K562 (cell line): Measurements from ENCODE around the gene TNNT1. TPM values are rescaled to one million over a fixed set of nuclear protein-coding genes. Genes with fewer than 3 reads are reported as not detected.

Source experiments
- ADNP ChIP-seq: fragments of 200-800 bp; sonication (Bioruptor generic); IDR thresholded peaks from 2 replicates; pipeline ENCODE4 v1.6.1; 2016; ENCODE audit warnings: missing genetic modification characterization, missing compliant biosample characterization
- ARID1B ChIP-seq: fragments of 450-650 bp; IDR thresholded peaks from 2 replicates; pipeline ENCODE4 v1.6.1; 2016; ENCODE audit warnings: antibody characterized with exemption, mild to moderate bottlenecking, inconsistent platforms
- CUX1 ChIP-seq: fragments of 200-800 bp; sonication (Bioruptor generic); IDR thresholded peaks from 2 replicates; pipeline ENCODE4 v1.6.1; 2016; ENCODE audit warnings: missing genetic modification characterization, missing compliant biosample characterization
- ESRRB ChIP-seq: fragments of 250-450 bp; sonication (Bioruptor Pico); IDR thresholded peaks from 2 replicates; pipeline ENCODE4 v1.5.0; 2020; ENCODE audit warnings: mild to moderate bottlenecking, moderate library complexity, borderline replicate concordance
- ETV6 ChIP-seq, 3 experiments: fragments of 150-350 bp in 1 of 3; sonication (generic) in 1 of 3; formaldehyde crosslinking in 1 of 3; IDR thresholded peaks; 2 replicates each; pipeline versions ENCODE4 v1.6.1 to v1.8.0; 2014 to 2022; ENCODE audit warnings: borderline replicate concordance in 2 of 3, low read depth in 2 of 3, antibody characterized with exemption in 1 of 3, low read length in 1 of 3, mild to moderate bottlenecking in 1 of 3, missing genetic modification reagents in 1 of 3
- FOXO4 ChIP-seq: fragments of 450-650 bp; formaldehyde crosslinking; IDR thresholded peaks from 2 replicates; pipeline ENCODE4 v1.4.0; 2020; ENCODE audit warnings: mild to moderate bottlenecking, moderate library complexity
- HNRNPUL1 ChIP-seq: fragments of 200-400 bp; formaldehyde crosslinking; IDR thresholded peaks from 2 replicates; pipeline ENCODE4 v1.6.1; 2017; ENCODE audit warnings: low read length
- JUN ChIP-seq, 2 experiments: sonication (generic) in 1 of 2; formaldehyde crosslinking in 1 of 2; IDR thresholded peaks; 2 replicates each; pipeline versions ENCODE4 v1.6.1 to v1.8.0; 2012 to 2022; ENCODE audit warnings: borderline replicate concordance in 2 of 2, mild to moderate bottlenecking in 2 of 2, improper control_type of control experiment in 1 of 2, low read depth in 1 of 2, low read length in 1 of 2, missing genetic modification reagents in 1 of 2
- LCOR ChIP-seq: sonication (generic); formaldehyde crosslinking; IDR thresholded peaks from 2 replicates; pipeline ENCODE4 v1.8.0; 2022; ENCODE audit warnings: mild to moderate bottlenecking, missing genetic modification reagents
- MTA1 ChIP-seq: fragments of 450-650 bp; IDR thresholded peaks from 2 replicates; pipeline ENCODE4 v1.6.1; 2017; ENCODE audit warnings: borderline replicate concordance
- MXI1 ChIP-seq: IDR thresholded peaks from 2 replicates; pipeline ENCODE4 v1.6.1; 2011; ENCODE audit warnings: low read depth, mild to moderate bottlenecking, improper control_type of control experiment, low read length
- PHF20 ChIP-seq: fragments of 450-650 bp; IDR thresholded peaks from 2 replicates; pipeline ENCODE4 v1.6.1; 2018; ENCODE audit not compliant: partially characterized antibody
- RBFOX2 ChIP-seq: fragments of 200-400 bp; formaldehyde crosslinking; IDR thresholded peaks from 2 replicates; pipeline ENCODE4 v1.6.1; 2017; ENCODE audit warnings: low read depth, mild to moderate bottlenecking, low read length, moderate library complexity
- RHOXF2B ChIP-seq: fragments of 250-450 bp; sonication (Bioruptor Pico); conservative IDR thresholded peaks from 2 replicates; pipeline ENCODE4 v1.5.1; 2021
- SMARCC2 ChIP-seq: fragments of 450-650 bp; IDR thresholded peaks from 2 replicates; pipeline ENCODE4 v1.6.1; 2017; ENCODE audit warnings: antibody characterized with exemption, moderate library complexity, mild to moderate bottlenecking, low read depth
- SUPT5H ChIP-seq: fragments of 450-650 bp; IDR thresholded peaks from 2 replicates; pipeline ENCODE4 v1.6.1; 2016
- TCFL5 ChIP-seq: fragments of 250-450 bp; sonication (Bioruptor Pico); conservative IDR thresholded peaks from 2 replicates; pipeline ENCODE4 v1.6.1; 2021; ENCODE audit warnings: mild to moderate bottlenecking, moderate library complexity, matching md5 sums
- TFE3 ChIP-seq: fragments of 450-650 bp; formaldehyde crosslinking; IDR thresholded peaks from 2 replicates; pipeline ENCODE4 v1.4.0; 2020; ENCODE audit warnings: mild to moderate bottlenecking, mixed read lengths
- ZKSCAN3 ChIP-seq: fragments of 250-450 bp; sonication (Bioruptor Pico); IDR thresholded peaks from 2 replicates; pipeline ENCODE4 v1.4.0; 2020
- ZNF3 ChIP-seq: fragments of 250-450 bp; sonication (Bioruptor Pico); IDR thresholded peaks from 2 replicates; pipeline ENCODE4 v1.5.0; 2021; ENCODE audit warnings: mild to moderate bottlenecking, moderate library complexity
- ZNF785 ChIP-seq: fragments of 250-450 bp; sonication (Bioruptor Pico); IDR thresholded peaks from 2 replicates; pipeline ENCODE4 v1.4.0; 2020; ENCODE audit warnings: mild to moderate bottlenecking
- polyA plus RNA-seq, 8 experiments: library from polyadenylated mRNA; depleted of rRNA in 4 of 8; stranded (reverse) in 5 of 8; unstranded in 3 of 8; fragments of >200 nt; fragmentation: Nextera tagmentation in 2 of 8; fragmentation: Illumina TruSeq in 1 of 8; extraction: Ambion mirVana in 2 of 8; extraction: Trizol in 1 of 8; gene quantifications; 2 replicates each; pipeline versions ENCODE4 v1.2.1 to v1.2.3, GENCODE V29; 2011 to 2014; ENCODE audit warnings: inconsistent platforms in 1 of 8, missing spikeins in 1 of 8
- total RNA-seq, 7 experiments: library from RNA; depleted of rRNA in 6 of 7; stranded (reverse); fragments of >200 nt in 6 of 7; fragmentation: Illumina TruSeq in 2 of 7; extraction: Trizol in 2 of 7; gene quantifications; 2 replicates each; pipeline versions ENCODE4 v1.2.1 to v1.2.3, GENCODE V29; 2011 to 2021; ENCODE audit warnings: low replicate concordance in 1 of 7

Gene TNNT1
- total and polyA plus RNA-seq, 9 of the 15 experiments (the other 6 are each of a cell fraction or from before 2014, with no cell fraction given) = 31.8 to 390 (median 227) TPM

GRCh38 chr19:55152017-55152416, 3.0 kb upstream of the TNNT1 start (continued):
- TF ChIP-seq ZKSCAN3 = no peak
- no peak for TF ChIP-seq LCOR (CRISPR knock-in tag)
- no peak for TF ChIP-seq TFE3 (CRISPR knock-in tag)
- 0 out of 2 replicates have a peak, but pooled peaks have one; percentile 21 for TF ChIP-seq RBFOX2
- no peak for TF ChIP-seq FOXO4 (CRISPR knock-in tag)
- no peak for TF ChIP-seq ZNF785 (CRISPR knock-in tag)
- no peak for TF ChIP-seq HNRNPUL1
- no peak for TF ChIP-seq ESRRB
- TF ChIP-seq SUPT5H = 0 out of 2 replicates have a peak, but pooled peaks have one; percentile 23
- TF ChIP-seq MXI1 = no peak
- TF ChIP-seq JUN (IDR thresholded peaks at IDR 0.05; ENCODE audit: borderline replicate concordance, low read depth, low read length) = no peak
- TF ChIP-seq JUN (CRISPR knock-in tag; IDR thresholded peaks at IDR 0.05; ENCODE audit: borderline replicate concordance) = no peak
- no peak for TF ChIP-seq ADNP (tag)
- no peak for TF ChIP-seq ZNF3 (CRISPR knock-in tag)
- peak; percentile 97 to 99 for TF ChIP-seq ETV6 (IDR thresholded peaks at IDR 0.05; ENCODE audit: borderline replicate concordance in 1 of 2, low read depth in 2 of 2, low read length in 1 of 2)
- peak; percentile 99 for TF ChIP-seq ETV6 (CRISPR knock-in tag; IDR thresholded peaks at IDR 0.05; ENCODE audit: borderline replicate concordance)
- TF ChIP-seq ARID1B = peak; percentile 44
- TF ChIP-seq SMARCC2 = no peak
- no peak for TF ChIP-seq CUX1 (CRISPR knock-in tag)
- TF ChIP-seq PHF20 = peak; percentile 96
- no peak for TF ChIP-seq TCFL5 (CRISPR knock-in tag)
- TF ChIP-seq MTA1 = peak; percentile 78; the same call in 1 of the 2 replicates
- TF ChIP-seq RHOXF2B (CRISPR knock-in tag) = no peak
